AG20443 (cell line): ENCODE data around the gene INTS11.

Source experiments
- DNase-seq: peaks from one replicate; pipeline ENCODE4 v3.0.0; 2012; ENCODE audit warnings: low spot score, mixed read lengths

INTS11 gene

GRCh38 chr1:1343811-1344421, 19.5 kb upstream of the INTS11 start:
- no peak for DNase-seq

- DNase-seq = no peak
Measured at GRCh38 chr1:1342584-1343115, 18.2 kb upstream of the INTS11 start.

GRCh38 chr1:1342061-1342562, 17.7 kb upstream of the INTS11 start:
- no peak for DNase-seq

GRCh38 chr1:1341549-1342021, 17.1 kb upstream of the INTS11 start:
- DNase-seq = no peak

- no peak for DNase-seq
Measured at GRCh38 chr1:1340791-1341548, 16.5 kb upstream of the INTS11 start.

GRCh38 chr1:1340185-1340584, 15.7 kb upstream of the INTS11 start:
- no peak for DNase-seq

GRCh38 chr1:1338278-1338677, 13.8 kb upstream of the INTS11 start:
- DNase-seq = no peak

- peak; percentile 48 for DNase-seq
Measured at GRCh38 chr1:1337793-1338147, 13.3 kb upstream of the INTS11 start.

GRCh38 chr1:1336931-1337792, 12.7 kb upstream of the INTS11 start:
- DNase-seq = no peak

GRCh38 chr1:1336446-1336845, 12.0 kb upstream of the INTS11 start:
- no peak for DNase-seq

- DNase-seq = no peak
Measured at GRCh38 chr1:1335792-1336248, 11.4 kb upstream of the INTS11 start.

GRCh38 chr1:1335283-1335682, 10.8 kb upstream of the INTS11 start:
- DNase-seq = no peak

GRCh38 chr1:1334835-1335234, 10.4 kb upstream of the INTS11 start:
- DNase-seq = no peak

GRCh38 chr1:1333551-1334241, 9.2 kb upstream of the INTS11 start:
- DNase-seq = no peak

GRCh38 chr1:1332774-1333480, 8.5 kb upstream of the INTS11 start:
- no peak for DNase-seq

- DNase-seq = no peak
Measured at GRCh38 chr1:1332031-1332755, 7.7 kb upstream of the INTS11 start.

- peak; percentile 53 for DNase-seq
Measured at GRCh38 chr1:1331068-1331965, 6.9 kb upstream of the INTS11 start, which contains the start of gene TAS1R3. Gene TAS1R3 (plus strand): TSS chr1:1331280. CDS start chr1:1331346, 66 bp downstream.

- DNase-seq = peak; percentile 44
Measured at GRCh38 chr1:1330366-1331067, 6.1 kb upstream of the INTS11 start.
